Common myeloid progenitor, CD34-positive (primary cell): Measurements from ENCODE around the gene MRPL27.

Source experiments
- CTCF ChIA-PET: fragments of 350-600 bp; sonication (Branson Sonifier 250); formaldehyde crosslinking; loops from one replicate; lab custom pipeline; 2021; ENCODE audit warnings: antibody characterized with exemption; lab: Charles Lee
- POLR2A ChIA-PET: fragments of 350-600 bp; sonication (Branson Sonifier 250); formaldehyde crosslinking; loops from one replicate; lab custom pipeline; 2021; ENCODE audit warnings: antibody characterized with exemption; lab: Charles Lee
- DNase-seq, 3 donors: peaks; one replicate each; pipeline versions ENCODE4 v3.0.0 to v3.0.0-alpha.2; 2013
- H3K27ac ChIP-seq, 2 experiments: 1 replicate in 1 of 2; 2 replicates in 1 of 2; pipeline ENCODE4 v1.7.0; 2013; ENCODE audit warnings: inconsistent platforms in 2 of 2, low read length in 2 of 2, mild to moderate bottlenecking in 2 of 2, low read depth in 1 of 2, moderate library complexity in 1 of 2; ENCODE audit not compliant: severe bottlenecking in 2 of 2, insufficient read depth in 1 of 2, poor library complexity in 1 of 2
- H3K27me3 ChIP-seq, 5 experiments: replicated peaks in 2 of 5; 1 replicate in 3 of 5; 2 replicates in 2 of 5; pipeline versions ENCODE4 v1.6.1 to v1.7.0; 2013; ENCODE audit warnings: low read length in 4 of 5, mild to moderate bottlenecking in 2 of 5, moderate library complexity in 2 of 5, inconsistent platforms in 1 of 5; ENCODE audit not compliant: insufficient read depth in 5 of 5, control insufficient read depth in 4 of 5
- H3K36me3 ChIP-seq, 4 experiments: 1 replicate in 2 of 4; 2 replicates in 2 of 4; pipeline versions ENCODE4 v1.6.1 to v1.7.0; 2013; ENCODE audit warnings: low read length in 3 of 4, control low read depth in 1 of 4, mild to moderate bottlenecking in 1 of 4; ENCODE audit not compliant: control insufficient read depth in 4 of 4, insufficient read depth in 4 of 4
- H3K4me1 ChIP-seq, 4 experiments: 1 replicate in 3 of 4; 2 replicates in 1 of 4; pipeline versions ENCODE4 v1.6.1 to v1.7.1; 2013; ENCODE audit warnings: low read length in 3 of 4, mild to moderate bottlenecking in 3 of 4, control low read depth in 1 of 4, inconsistent platforms in 1 of 4, moderate library complexity in 1 of 4; ENCODE audit not compliant: control insufficient read depth in 4 of 4, insufficient read depth in 4 of 4; ENCODE audit errors: control extremely low read depth in 1 of 4
- H3K4me3 ChIP-seq, 7 experiments: 1 replicate in 4 of 7; 2 replicates in 3 of 7; pipeline versions ENCODE4 v1.5.1 to v1.7.0; 2013; ENCODE audit warnings: mild to moderate bottlenecking in 7 of 7, low read length in 6 of 7, moderate library complexity in 6 of 7, inconsistent platforms in 2 of 7, low read depth in 2 of 7, control low read depth in 1 of 7; ENCODE audit not compliant: insufficient read depth in 4 of 7, control insufficient read depth in 1 of 7; ENCODE audit errors: extremely low read depth in 1 of 7
- H3K9me3 ChIP-seq, 5 experiments: 1 replicate in 4 of 5; 2 replicates in 1 of 5; pipeline versions ENCODE4 v1.6.1 to v1.7.1; 2013; ENCODE audit warnings: low read length in 4 of 5, mild to moderate bottlenecking in 2 of 5, inconsistent platforms in 1 of 5, low read depth in 1 of 5, moderate library complexity in 1 of 5; ENCODE audit not compliant: control insufficient read depth in 4 of 5, insufficient read depth in 2 of 5; ENCODE audit errors: control extremely low read depth in 1 of 5
- WGBS: methylation state at CpG from one replicate; pipeline ENCODE4 v1.1.5; 2013; ENCODE audit not compliant: insufficient coverage; 5-methylcytosine and 5-hydroxymethylcytosine counted together

Gene MRPL27

GRCh38 chr17:50347894-50348291 lies 25.1 kb downstream of the MRPL27 start:
- no peak for DNase-seq
- 80% methylated on average over 1 of the region's 3 CpGs for WGBS
- H3K4me3 ChIP-seq = no peak overlapping the region

GRCh38 chr17:50347117-50347893 lies 25.7 kb downstream of the MRPL27 start:
- ChIA-PET POLR2A (no interaction called here), CTCF (interaction anchor here (1.0 to 1.8 kb wide), 4 partner anchors 12 to 50 kb away, joined by 3 to 12 read pairs (median 4); partner anchors contain the start of gene LRRC59)
- DNase-seq = no peak

More at GRCh38 chr17:50347894-50348291, 25.1 kb downstream of the MRPL27 start:
- peaks cover 0 to 14% (median 2%) of the 10 kb centered on the region in 4 experiments for H3K36me3 ChIP-seq
- no peaks in the 10 kb centered on the region for H3K9me3 ChIP-seq
- no peak overlapping the region for H3K27ac ChIP-seq
- POLR2A ChIA-PET = no interaction called here
- H3K4me1 ChIP-seq = peaks cover 0 to 30% (median 24%) of the 10 kb centered on the region in 4 experiments
- CTCF ChIA-PET = interaction anchor here (0.9 to 5.3 kb wide), 4 partner anchors 12 to 50 kb away, joined by 3 to 27 read pairs (median 4); no protein-coding TSS in a partner anchor
- no peaks in the 10 kb centered on the region for H3K27me3 ChIP-seq

GRCh38 chr17:50346313-50347116 lies 26.5 kb downstream of the MRPL27 start:
- CTCF ChIA-PET = interaction anchor here (0.7 to 1.8 kb wide), 5 partner anchors 8 to 51 kb away, joined by 3 to 12 read pairs (median 4); partner anchors contain the start of gene LRRC59

More at GRCh38 chr17:50347117-50347893, 25.7 kb downstream of the MRPL27 start:
- 59% methylated on average over 13 of the region's 17 CpGs for WGBS
- Histone ChIP-seq H3K36me3 (peaks cover 0 to 8% (median 1%) of the 10 kb centered on the region in 4 experiments), H3K27ac (peak overlapping the region in 1 of 2 experiments; percentile 70), H3K4me3 (peak overlapping the region; percentile 67 to 89 (median 82)), H3K27me3 (no peaks in the 10 kb centered on the region), H3K4me1 (peaks cover 0 to 30% (median 24%) of the 10 kb centered on the region in 4 experiments), H3K9me3 (no peaks in the 10 kb centered on the region)

GRCh38 chr17:50345432-50346312 lies 27.3 kb downstream of the MRPL27 start, which contains the start of gene XYLT2:
TSS of gene XYLT2 (plus strand) at chr17:50346126. CDS start at chr17:50346141, 15 bp downstream.
- Histone ChIP-seq H3K27me3 (no peaks in the 10 kb centered on the region), H3K27ac (peak within 1 kb of the TSS in 1 of 2 experiments; percentile 70), H3K36me3 (no peaks in the 10 kb centered on the region), H3K9me3 (no peaks in the 10 kb centered on the region), H3K4me1 (peaks cover 0 to 30% (median 24%) of the 10 kb centered on the region in 4 experiments), H3K4me3 (peak within 1 kb of the TSS; percentile 67 to 89 (median 82))
- WGBS = 8% methylated on average over 44 of the region's 87 CpGs
- POLR2A ChIA-PET = interaction anchor here (0.9 kb wide), 1 partner anchor 16 kb away, joined by 3 read pairs; no protein-coding TSS in a partner anchor
- CTCF ChIA-PET = interaction anchor here (0.7 to 1.8 kb wide), 2 partner anchors 9 to 16 kb away, joined by 5 to 12 read pairs; no protein-coding TSS in a partner anchor
- peak; percentile 83 to 94 (median 91) for DNase-seq

More at GRCh38 chr17:50346313-50347116, 26.5 kb downstream of the MRPL27 start:
- Histone ChIP-seq H3K4me1 (peaks cover 0 to 30% (median 24%) of the 10 kb centered on the region in 4 experiments), H3K27me3 (no peaks in the 10 kb centered on the region), H3K9me3 (no peaks in the 10 kb centered on the region), H3K4me3 (peak overlapping the region; percentile 67 to 89 (median 82)), H3K27ac (peak overlapping the region in 1 of 2 experiments; percentile 70), H3K36me3 (peaks cover 0 to under 1% (median 0%) of the 10 kb centered on the region in 4 experiments)
- POLR2A ChIA-PET = interaction anchor here (0.9 kb wide), 1 partner anchor 15 kb away, joined by 3 read pairs; no protein-coding TSS in a partner anchor
- peak in 2 of 3 donors; percentile 23 to 71 for DNase-seq
- WGBS = 1% methylated on average over 39 of the region's 57 CpGs

- 71% methylated on average over 12 of the region's 13 CpGs for WGBS
- ChIA-PET POLR2A (no interaction called here), CTCF (no interaction called here)
- Histone ChIP-seq H3K9me3 (no peaks in the 10 kb centered on the region), H3K4me3 (peak overlapping the region in 3 of 7 experiments; percentile 43 to 89 (median 82)), H3K36me3 (no peaks in the 10 kb centered on the region), H3K27ac (no peak overlapping the region), H3K4me1 (peaks cover 0 to 30% (median 24%) of the 10 kb centered on the region in 4 experiments), H3K27me3 (no peaks in the 10 kb centered on the region)
- DNase-seq = peak in 1 of 3 donors; percentile 13
Observed at GRCh38 chr17:50344731-50345365, 28.1 kb downstream of the MRPL27 start.
